H9 (cell line): Measurements from ENCODE around the gene PIBF1. TPM values are rescaled to one million over a fixed set of nuclear protein-coding genes. Genes with fewer than 3 reads are reported as not detected.

Experiments used
- DNase-seq: peaks from one replicate; pipeline ENCODE4 v3.0.0-alpha.2; 2017
- H2AFZ ChIP-seq: one replicate; pipeline ENCODE4 v1.6.1; 2013; ENCODE audit warnings: mild to moderate bottlenecking, low read length, control low read depth, moderate library complexity
- H2AK5ac ChIP-seq: 2 replicates; pipeline ENCODE4 v1.6.1; 2013; ENCODE audit warnings: low read length, control low read depth, mixed read lengths; ENCODE audit not compliant: insufficient read length
- H2BK120ac ChIP-seq: one replicate; pipeline ENCODE4 v1.6.1; 2013; ENCODE audit warnings: low read depth, mild to moderate bottlenecking, low read length, control low read depth, inconsistent platforms; ENCODE audit not compliant: poor library complexity, severe bottlenecking
- H2BK12ac ChIP-seq: 2 replicates; pipeline ENCODE4 v1.6.1; 2013; ENCODE audit warnings: low read length, control low read depth, mixed read lengths, low read depth; ENCODE audit not compliant: insufficient read length
- H2BK15ac ChIP-seq: 2 replicates; pipeline ENCODE4 v1.6.1; 2013; ENCODE audit warnings: low read depth, low read length, control low read depth
- H2BK20ac ChIP-seq: one replicate; pipeline ENCODE4 v1.6.1; 2013; ENCODE audit warnings: low read depth, mild to moderate bottlenecking, low read length, control low read depth, inconsistent platforms; ENCODE audit not compliant: poor library complexity, severe bottlenecking
- H2BK5ac ChIP-seq: 2 replicates; pipeline ENCODE4 v1.6.1; 2013; ENCODE audit warnings: low read length, control low read depth, mixed read lengths; ENCODE audit not compliant: insufficient read length
- H3K14ac ChIP-seq: 2 replicates; pipeline ENCODE4 v1.6.1; 2013; ENCODE audit warnings: low read length, control low read depth; ENCODE audit not compliant: insufficient read depth
- H3K18ac ChIP-seq: 2 replicates; pipeline ENCODE4 v1.6.1; 2013; ENCODE audit warnings: low read depth, mild to moderate bottlenecking, mixed read lengths, low read length, control low read depth; ENCODE audit not compliant: insufficient read length
- H3K23ac ChIP-seq: 2 replicates; pipeline ENCODE4 v1.6.1; 2013; ENCODE audit warnings: low read length, control low read depth, mixed read lengths, low read depth; ENCODE audit not compliant: insufficient read length
- H3K23me2 ChIP-seq: 2 replicates; pipeline ENCODE4 v1.6.1; 2013; ENCODE audit warnings: low read depth, mild to moderate bottlenecking, mixed read lengths, low read length, control low read depth; ENCODE audit not compliant: insufficient read length, poor library complexity, severe bottlenecking
- H3K27ac ChIP-seq: 2 replicates; pipeline ENCODE4 v1.5.1; 2013; ENCODE audit warnings: low read length, control low read depth, mixed read lengths, low read depth; ENCODE audit not compliant: insufficient read length
- H3K27me3 ChIP-seq: 2 replicates; pipeline ENCODE4 v1.6.1; 2013; ENCODE audit warnings: low read length, control low read depth, inconsistent platforms; ENCODE audit not compliant: insufficient read depth
- H3K4ac ChIP-seq: 2 replicates; pipeline ENCODE4 v1.6.1; 2013; ENCODE audit warnings: low read depth, mild to moderate bottlenecking, control low read depth, inconsistent platforms, low read length, moderate library complexity
- H3K4me1 ChIP-seq: 2 replicates; pipeline ENCODE4 v1.6.1; 2013; ENCODE audit warnings: low read length, control low read depth, inconsistent platforms; ENCODE audit not compliant: insufficient read depth
- H3K4me2 ChIP-seq: 2 replicates; pipeline ENCODE4 v1.6.1; 2013; ENCODE audit warnings: low read length, control low read depth, mixed read lengths; ENCODE audit not compliant: insufficient read length, insufficient read depth
- H3K56ac ChIP-seq: 2 replicates; pipeline ENCODE4 v1.6.1; 2013; ENCODE audit warnings: low read depth, mild to moderate bottlenecking, mixed read lengths, low read length, control low read depth; ENCODE audit not compliant: insufficient read length
- H3K79me1 ChIP-seq: 2 replicates; pipeline ENCODE4 v1.6.1; 2013; ENCODE audit warnings: low read depth, mild to moderate bottlenecking, moderate library complexity, low read length, control low read depth, inconsistent platforms; ENCODE audit not compliant: insufficient read depth, poor library complexity, severe bottlenecking
- H3K79me2 ChIP-seq: 2 replicates; pipeline ENCODE4 v1.6.1; 2013; ENCODE audit warnings: low read length, control low read depth, inconsistent platforms; ENCODE audit not compliant: insufficient read depth
- H3K9ac ChIP-seq: 2 replicates; pipeline ENCODE4 v1.6.1; 2013; ENCODE audit warnings: low read length, control low read depth, mixed read lengths; ENCODE audit not compliant: insufficient read length; ENCODE audit errors: extremely low read depth
- H3K9me3 ChIP-seq: one replicate; pipeline ENCODE4 v1.6.1; 2013; ENCODE audit warnings: low read depth, low read length, inconsistent platforms; ENCODE audit not compliant: control insufficient read depth
- H3T11ph ChIP-seq: one replicate; pipeline ENCODE4 v1.6.1; 2013; ENCODE audit warnings: mild to moderate bottlenecking, low read length, control low read depth, inconsistent platforms
- H4K20me1 ChIP-seq: one replicate; pipeline ENCODE4 v1.6.1; 2013; ENCODE audit not compliant: control insufficient read depth, insufficient read length, insufficient read depth
- H4K5ac ChIP-seq: 2 replicates; pipeline ENCODE4 v1.6.1; 2013; ENCODE audit warnings: low read depth, mild to moderate bottlenecking, mixed read lengths, low read length, control low read depth; ENCODE audit not compliant: insufficient read length
- H4K8ac ChIP-seq: replicated peaks from 2 replicates; pipeline ENCODE4 v1.6.1; 2013; ENCODE audit warnings: low read length, control low read depth, mixed read lengths, low read depth; ENCODE audit not compliant: insufficient read length
- H4K91ac ChIP-seq: 2 replicates; pipeline ENCODE4 v1.6.1; 2013; ENCODE audit warnings: low read depth, mild to moderate bottlenecking, moderate library complexity, mixed read lengths, low read length, control low read depth; ENCODE audit not compliant: insufficient read length
- H3K27ac Mint-ChIP-seq, 3 experiments: 2 replicates in 2 of 3; 3 replicates in 1 of 3; pipeline ENCODE4 v1.8.0; 2020 to 2021; ENCODE audit warnings: mixed read lengths in 3 of 3, mild to moderate bottlenecking in 1 of 3, moderate library complexity in 1 of 3
- H3K27me3 Mint-ChIP-seq: 2 replicates; pipeline ENCODE4 v1.8.0; 2021; ENCODE audit warnings: low read depth, mild to moderate bottlenecking, moderate library complexity, mixed read lengths
- H3K36me3 Mint-ChIP-seq, 3 experiments: 2 replicates in 2 of 3; 3 replicates in 1 of 3; pipeline ENCODE4 v1.8.0; 2020 to 2021; ENCODE audit warnings: low read depth in 3 of 3, mixed read lengths in 3 of 3; ENCODE audit not compliant: insufficient read depth in 1 of 3
- H3K4me1 Mint-ChIP-seq, 2 experiments: 2 replicates each; pipeline ENCODE4 v1.8.0; 2020; ENCODE audit warnings: mixed read lengths in 2 of 2
- H3K4me3 Mint-ChIP-seq, 2 experiments: 2 replicates in 1 of 2; 3 replicates in 1 of 2; pipeline ENCODE4 v1.8.0; 2020 to 2021; ENCODE audit warnings: mild to moderate bottlenecking in 2 of 2, mixed read lengths in 2 of 2, moderate library complexity in 1 of 2
- H3K9me3 Mint-ChIP-seq, 2 experiments: 2 replicates in 1 of 2; 3 replicates in 1 of 2; pipeline ENCODE4 v1.8.0; 2020; ENCODE audit warnings: mild to moderate bottlenecking in 2 of 2, mixed read lengths in 2 of 2, moderate library complexity in 1 of 2
- WGBS: extraction: QIAGEN DNeasy Blood & Tissue Kit; methylation state at CpG from one replicate; pipeline ENCODE4 v1.1.7; 2013; ENCODE audit warnings: missing lambda C conversion rate, low lambda C conversion rate, mixed read lengths; ENCODE audit not compliant: insufficient read length; ENCODE audit errors: extremely low coverage; 5-methylcytosine and 5-hydroxymethylcytosine counted together
- total RNA-seq: library from RNA; stranded (reverse); gene quantifications from 2 replicates; pipeline ENCODE4 v1.2.1, GENCODE V29; 2021
- TF ChIP-seq, protein P1 (sequence below): fragments of 200-600 bp; sonication (generic); conservative IDR thresholded peaks from 3 replicates; pipeline ENCODE4 v1.8.0; 2021; ENCODE audit warnings: antibody characterized with exemption, mild to moderate bottlenecking

The PIBF1 gene
- total RNA-seq, 1 experiment from 2014 or later, result 12.7 TPM

DNA sequence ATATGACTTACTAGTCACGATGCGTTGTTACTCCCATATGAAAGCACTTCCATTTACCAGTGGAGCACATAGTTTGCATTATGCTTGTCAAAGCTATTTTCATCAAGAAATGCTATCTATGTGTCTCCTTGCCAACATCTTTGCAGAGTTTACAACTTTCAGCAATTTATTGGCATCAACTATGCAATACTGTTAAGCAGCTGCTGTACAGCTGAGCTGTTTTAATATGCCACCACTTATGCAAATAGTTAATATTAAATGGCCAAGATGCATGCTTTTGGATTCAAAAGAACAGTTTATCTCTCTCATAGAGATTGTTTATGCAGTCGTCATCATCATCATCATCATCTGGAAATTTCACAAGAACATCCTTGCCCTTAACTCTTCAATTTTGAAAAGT is 209.0 kb downstream of the PIBF1 start:
- H2BK5ac ChIP-seq, result no peak overlapping the region
- no peak overlapping the region for H3K4me2 ChIP-seq
- H2AFZ ChIP-seq, result no peak overlapping the region
- no peak overlapping the region for H2AK5ac ChIP-seq
- no peak for DNase-seq
- no peaks in the 10 kb centered on the region for H3K79me2 ChIP-seq
- H3K14ac ChIP-seq, result no peak overlapping the region
- H3K23me2 ChIP-seq, result no peaks in the 10 kb centered on the region
- H3K79me1 ChIP-seq, result no peaks in the 10 kb centered on the region
- H3K18ac ChIP-seq, result no peak overlapping the region
- H3K4me3 Mint-ChIP-seq, result no peak overlapping the region
- H3K56ac ChIP-seq, result no peak overlapping the region
- H4K20me1 ChIP-seq, result no peaks in the 10 kb centered on the region
- no peak overlapping the region for H3T11ph ChIP-seq
- H3K4ac ChIP-seq, result no peak overlapping the region
- no peak overlapping the region for H4K5ac ChIP-seq
- H3K27ac Mint-ChIP-seq, result no peak overlapping the region
- no peak overlapping the region for H2BK12ac ChIP-seq
- H3K4me1 ChIP-seq, result no peaks in the 10 kb centered on the region
- H4K8ac ChIP-seq, result no peak overlapping the region
- peaks cover 5 to 8% of the 10 kb centered on the region in 2 experiments; a peak in 3 of 4 replicates for H3K4me1 Mint-ChIP-seq
- no peaks in the 10 kb centered on the region for H3K27me3 ChIP-seq
- H2BK20ac ChIP-seq, result no peak overlapping the region
- H3K27ac ChIP-seq, result no peak overlapping the region
- no peak overlapping the region for H3K9ac ChIP-seq
- H2BK15ac ChIP-seq, result no peak overlapping the region
- no peak overlapping the region for H3K23ac ChIP-seq
- H2BK120ac ChIP-seq, result no peak overlapping the region
- H3K9me3 Mint-ChIP-seq, result no peaks in the 10 kb centered on the region
- no peak overlapping the region for H4K91ac ChIP-seq
- no CpG with 5 or more reads among the region's 3 CpGs for WGBS
- H3K9me3 ChIP-seq, result no peaks in the 10 kb centered on the region
- H3K36me3 Mint-ChIP-seq, result no peaks in the 10 kb centered on the region
- TF ChIP-seq, protein P1, sequence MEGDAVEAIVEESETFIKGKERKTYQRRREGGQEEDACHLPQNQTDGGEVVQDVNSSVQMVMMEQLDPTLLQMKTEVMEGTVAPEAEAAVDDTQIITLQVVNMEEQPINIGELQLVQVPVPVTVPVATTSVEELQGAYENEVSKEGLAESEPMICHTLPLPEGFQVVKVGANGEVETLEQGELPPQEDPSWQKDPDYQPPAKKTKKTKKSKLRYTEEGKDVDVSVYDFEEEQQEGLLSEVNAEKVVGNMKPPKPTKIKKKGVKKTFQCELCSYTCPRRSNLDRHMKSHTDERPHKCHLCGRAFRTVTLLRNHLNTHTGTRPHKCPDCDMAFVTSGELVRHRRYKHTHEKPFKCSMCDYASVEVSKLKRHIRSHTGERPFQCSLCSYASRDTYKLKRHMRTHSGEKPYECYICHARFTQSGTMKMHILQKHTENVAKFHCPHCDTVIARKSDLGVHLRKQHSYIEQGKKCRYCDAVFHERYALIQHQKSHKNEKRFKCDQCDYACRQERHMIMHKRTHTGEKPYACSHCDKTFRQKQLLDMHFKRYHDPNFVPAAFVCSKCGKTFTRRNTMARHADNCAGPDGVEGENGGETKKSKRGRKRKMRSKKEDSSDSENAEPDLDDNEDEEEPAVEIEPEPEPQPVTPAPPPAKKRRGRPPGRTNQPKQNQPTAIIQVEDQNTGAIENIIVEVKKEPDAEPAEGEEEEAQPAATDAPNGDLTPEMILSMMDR, result no peak
- no peaks in the 10 kb centered on the region for H3K27me3 Mint-ChIP-seq
